GM23248 (cell line): ENCODE data around the gene ACSL6.

ENCODE experiments used
- EZH2 ChIP-seq: fragments of 200-600 bp; sonication (generic); IDR thresholded peaks from 2 replicates; pipeline ENCODE4 v1.6.1; 2018; ENCODE audit warnings: antibody characterized with exemption, mild to moderate bottlenecking; ENCODE audit not compliant: insufficient read depth, poor library complexity, severe bottlenecking
- EZH2phosphoT487 ChIP-seq: fragments of 200-600 bp; sonication (generic); IDR thresholded peaks from 2 replicates; pipeline ENCODE4 v1.6.1; 2018; ENCODE audit warnings: antibody characterized with exemption, moderate library complexity, mild to moderate bottlenecking, low read depth; ENCODE audit not compliant: insufficient read depth

DNA sequence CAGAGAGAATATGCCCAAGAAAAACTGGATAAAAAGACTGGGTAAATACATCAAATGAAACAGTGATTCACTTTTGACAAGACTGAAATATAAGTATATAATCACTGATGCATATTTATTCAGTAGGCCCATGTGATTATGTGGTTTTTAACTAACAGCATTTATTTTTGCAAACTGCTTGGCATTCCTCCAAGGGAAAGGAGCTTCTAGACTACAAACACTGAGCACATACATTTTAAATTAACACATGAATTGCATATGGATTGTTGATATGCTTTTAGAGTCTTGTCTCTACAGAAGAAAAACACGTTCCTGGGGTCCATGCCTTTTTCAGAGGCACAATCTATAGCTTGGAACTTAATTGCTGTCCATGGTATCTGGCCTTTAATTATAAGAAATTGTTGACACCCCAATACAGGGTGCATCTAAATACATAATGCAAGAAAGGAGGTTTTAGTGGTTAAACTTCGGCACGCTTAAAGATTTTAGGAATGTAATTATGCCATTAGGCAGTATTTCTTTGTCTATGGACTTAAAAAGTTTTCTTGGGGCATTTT lies 59.1 kb downstream of the ACSL6 start:
- TF ChIP-seq EZH2phosphoT487 (no peak), EZH2 (no peak)
